WTC11 (cell line): Measurements from ENCODE around the gene RBM15. TPM values are rescaled to one million over a fixed set of nuclear protein-coding genes. Genes with fewer than 3 reads are reported as not detected.

Experiments used
- AFF4 ChIP-seq: sonication (generic); formaldehyde crosslinking; IDR thresholded peaks from 2 replicates; pipeline ENCODE4 v1.8.1; 2023; ENCODE audit warnings: mild to moderate bottlenecking, missing genetic modification reagents, borderline replicate concordance
- ARID4B ChIP-seq: sonication (generic); formaldehyde crosslinking; IDR thresholded peaks from 2 replicates; pipeline ENCODE4 v1.8.0; 2023; ENCODE audit warnings: missing genetic modification reagents, mild to moderate bottlenecking, borderline replicate concordance
- ATF1 ChIP-seq: sonication (generic); formaldehyde crosslinking; IDR thresholded peaks from 2 replicates; pipeline ENCODE4 v1.8.1; 2023; ENCODE audit warnings: mild to moderate bottlenecking, moderate library complexity, missing genetic modification reagents
- CTCF ChIP-seq: fragments of 200-600 bp; IDR thresholded peaks from 2 replicates; pipeline ENCODE4 v1.8.0; 2022; ENCODE audit warnings: antibody characterized with exemption
- E2F5 ChIP-seq: sonication (generic); formaldehyde crosslinking; IDR thresholded peaks from 2 replicates; pipeline ENCODE4 v1.8.1; 2022; ENCODE audit warnings: mild to moderate bottlenecking, moderate library complexity, missing genetic modification reagents
- GRHL2 ChIP-seq: fragments of 250-450 bp; sonication (Bioruptor Pico); IDR thresholded peaks from 2 replicates; pipeline ENCODE4 v1.8.0; 2022; ENCODE audit warnings: mild to moderate bottlenecking, moderate library complexity; ENCODE audit not compliant: insufficient replicate concordance, severe bottlenecking
- HMGA2 ChIP-seq: fragments of 250-450 bp; sonication (Bioruptor Pico); IDR thresholded peaks from 2 replicates; pipeline ENCODE4 v1.4.0; 2021; ENCODE audit warnings: mild to moderate bottlenecking, moderate library complexity
- HMGXB4 ChIP-seq: sonication (generic); formaldehyde crosslinking; IDR thresholded peaks from 2 replicates; pipeline ENCODE4 v1.8.1; 2023; ENCODE audit warnings: mild to moderate bottlenecking, moderate library complexity, missing genetic modification reagents
- IRF1 ChIP-seq: sonication (generic); formaldehyde crosslinking; IDR thresholded peaks from 2 replicates; pipeline ENCODE4 v1.8.0; 2023; ENCODE audit warnings: missing genetic modification reagents
- JUN ChIP-seq: sonication (generic); formaldehyde crosslinking; IDR thresholded peaks from 2 replicates; pipeline ENCODE4 v1.8.0; 2023; ENCODE audit warnings: mild to moderate bottlenecking, missing genetic modification reagents
- KAT7 ChIP-seq: sonication (generic); formaldehyde crosslinking; IDR thresholded peaks from 2 replicates; pipeline ENCODE4 v1.8.1; 2023; ENCODE audit warnings: missing genetic modification reagents, mild to moderate bottlenecking, borderline replicate concordance
- NR2C2 ChIP-seq: sonication (generic); formaldehyde crosslinking; IDR thresholded peaks from 2 replicates; pipeline ENCODE4 v1.8.0; 2022; ENCODE audit warnings: mild to moderate bottlenecking, missing genetic modification reagents
- PREB ChIP-seq: sonication (generic); formaldehyde crosslinking; IDR thresholded peaks from 2 replicates; pipeline ENCODE4 v1.8.1; 2022; ENCODE audit warnings: mild to moderate bottlenecking, missing genetic modification reagents, moderate library complexity, borderline replicate concordance
- SMAD3 ChIP-seq: sonication (generic); formaldehyde crosslinking; IDR thresholded peaks from 2 replicates; pipeline ENCODE4 v1.8.0; 2022; ENCODE audit warnings: missing genetic modification reagents, mild to moderate bottlenecking, borderline replicate concordance
- STAT6 ChIP-seq: sonication (generic); formaldehyde crosslinking; conservative IDR thresholded peaks from 2 replicates; pipeline ENCODE4 v1.8.1; 2023; ENCODE audit warnings: mild to moderate bottlenecking, low read depth, missing genetic modification reagents, moderate library complexity
- USF2 ChIP-seq: sonication (generic); formaldehyde crosslinking; IDR thresholded peaks from 2 replicates; pipeline ENCODE4 v1.8.1; 2023; ENCODE audit warnings: mild to moderate bottlenecking, missing genetic modification reagents, moderate library complexity
- ZNF219 ChIP-seq: sonication (generic); formaldehyde crosslinking; IDR thresholded peaks from 2 replicates; pipeline ENCODE4 v1.8.0; 2023; ENCODE audit warnings: missing genetic modification reagents, mild to moderate bottlenecking, borderline replicate concordance
- ZNF396 ChIP-seq: fragments of 250-450 bp; sonication (Bioruptor Pico); IDR thresholded peaks from 2 replicates; pipeline ENCODE4 v1.8.0; 2021; ENCODE audit warnings: mild to moderate bottlenecking, moderate library complexity, borderline replicate concordance
- total RNA-seq: library from RNA; stranded (reverse); gene quantifications from 3 replicates; pipeline ENCODE4 v1.2.3, GENCODE V29; 2021

The RBM15 gene
- total RNA-seq, 1 experiment from 2014 or later = 50.6 TPM

GRCh38 chr1:110338309-110338885, 780 bp upstream of the RBM15 start (continued):
- TF ChIP-seq AFF4 (CRISPR knock-in tag) (no peak), KAT7 (CRISPR knock-in tag) (no peak), IRF1 (CRISPR knock-in tag) (no peak), ARID4B (CRISPR knock-in tag) (peak; percentile 82), PREB (no peak), NR2C2 (no peak), ZNF396 (CRISPR knock-in tag) (no peak), SMAD3 (CRISPR knock-in tag) (peak; percentile 34; the same call in 1 of the 2 replicates), E2F5 (CRISPR knock-in tag) (peak; percentile 85), USF2 (CRISPR knock-in tag) (no peak), ATF1 (CRISPR knock-in tag) (no peak), HMGA2 (CRISPR knock-in tag) (no peak), CTCF (peak; percentile 21; the same call in 1 of the 2 replicates), STAT6 (CRISPR knock-in tag) (no peak), GRHL2 (CRISPR knock-in tag) (no peak), JUN (CRISPR knock-in tag) (no peak), HMGXB4 (CRISPR knock-in tag) (no peak), ZNF219 (CRISPR knock-in tag) (no peak)
